ENCODE data around the gene PLIN4.

PLIN4 gene

GRCh38 chr19:4524808-4525562 is 6.7 kb upstream of the PLIN4 start:
- peak; percentile 27 for DNase-seq

DNA sequence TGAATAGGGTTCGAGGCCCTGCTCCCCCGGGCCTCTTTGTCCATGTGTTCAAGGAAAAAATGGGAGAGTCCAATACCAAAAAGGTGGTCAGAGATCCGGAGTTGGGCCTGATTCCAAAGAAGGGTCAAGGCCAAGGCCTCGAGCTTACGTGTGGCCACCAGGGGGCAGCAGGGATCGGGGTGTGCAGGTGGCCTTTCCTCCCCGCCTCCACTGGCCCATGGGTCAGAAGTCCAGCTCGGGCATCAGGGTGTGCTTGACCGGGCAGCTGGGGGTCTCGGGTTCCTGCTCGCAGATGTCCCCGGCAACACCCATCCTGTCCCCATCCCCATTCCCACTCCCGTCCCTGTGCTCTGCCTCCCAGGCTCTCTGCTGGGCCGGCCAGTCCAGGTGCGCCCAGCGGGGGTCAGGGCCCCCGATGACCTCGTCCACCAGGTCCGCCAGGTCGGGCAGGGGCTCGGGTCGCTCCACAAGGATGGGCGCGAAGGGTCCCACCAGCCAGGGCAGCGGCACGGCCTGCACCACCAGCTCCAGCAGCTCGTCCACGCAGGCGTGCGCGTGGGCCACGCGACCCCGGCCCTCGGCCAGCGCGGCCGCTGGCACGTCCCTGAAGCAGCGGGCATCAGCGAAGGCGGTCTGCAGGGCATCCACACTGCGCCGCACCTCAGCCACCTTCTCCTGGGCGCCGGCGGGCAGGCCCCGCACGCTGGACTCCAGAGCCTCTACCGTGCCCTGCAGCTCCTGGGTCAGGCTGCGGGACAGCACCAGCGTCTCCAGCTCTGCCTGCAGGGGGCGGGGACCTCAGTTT is 5.2 kb upstream of the PLIN4 start:
- DNase-seq = no peak

DNA sequence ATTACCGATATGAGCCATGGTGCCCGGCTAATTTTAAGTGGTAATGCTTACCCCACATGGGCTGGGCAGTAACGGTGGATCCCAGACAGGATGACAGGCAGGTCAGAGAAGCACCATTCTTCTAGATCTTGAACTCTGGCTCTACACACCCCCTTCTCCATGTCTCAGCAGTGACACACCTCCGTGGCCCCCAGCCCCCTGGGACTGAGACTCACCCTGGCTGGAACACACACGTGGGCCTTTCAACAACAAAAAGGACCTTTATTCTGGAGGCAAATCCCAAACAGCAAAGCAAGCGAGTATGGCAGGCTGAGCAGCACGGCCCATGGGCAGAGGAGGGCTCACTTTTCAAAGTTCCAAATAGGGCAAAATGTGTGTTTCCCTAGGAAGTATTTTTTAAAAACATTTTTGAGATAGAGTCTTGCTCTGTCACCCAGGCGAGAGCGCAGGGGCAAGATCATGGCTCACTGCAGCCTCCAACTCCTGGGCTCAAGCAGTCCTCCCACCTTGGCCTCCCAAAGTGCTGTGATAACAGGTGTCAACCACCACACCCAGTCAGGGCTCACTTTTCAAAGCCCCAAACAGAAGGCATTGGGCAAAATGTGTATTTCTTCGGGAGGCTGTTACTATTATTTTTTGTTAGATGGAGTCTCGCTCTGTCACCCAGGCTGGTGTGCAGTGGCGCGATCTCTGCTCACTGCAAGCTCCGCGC is 4.2 kb upstream of the PLIN4 start:
- DNase-seq = no peak

GRCh38 chr19:4521888-4522242 is 3.6 kb upstream of the PLIN4 start:
- DNase-seq = no peak

GRCh38 chr19:4521170-4521887 is 3.0 kb upstream of the PLIN4 start:
- DNase-seq = no peak

DNA sequence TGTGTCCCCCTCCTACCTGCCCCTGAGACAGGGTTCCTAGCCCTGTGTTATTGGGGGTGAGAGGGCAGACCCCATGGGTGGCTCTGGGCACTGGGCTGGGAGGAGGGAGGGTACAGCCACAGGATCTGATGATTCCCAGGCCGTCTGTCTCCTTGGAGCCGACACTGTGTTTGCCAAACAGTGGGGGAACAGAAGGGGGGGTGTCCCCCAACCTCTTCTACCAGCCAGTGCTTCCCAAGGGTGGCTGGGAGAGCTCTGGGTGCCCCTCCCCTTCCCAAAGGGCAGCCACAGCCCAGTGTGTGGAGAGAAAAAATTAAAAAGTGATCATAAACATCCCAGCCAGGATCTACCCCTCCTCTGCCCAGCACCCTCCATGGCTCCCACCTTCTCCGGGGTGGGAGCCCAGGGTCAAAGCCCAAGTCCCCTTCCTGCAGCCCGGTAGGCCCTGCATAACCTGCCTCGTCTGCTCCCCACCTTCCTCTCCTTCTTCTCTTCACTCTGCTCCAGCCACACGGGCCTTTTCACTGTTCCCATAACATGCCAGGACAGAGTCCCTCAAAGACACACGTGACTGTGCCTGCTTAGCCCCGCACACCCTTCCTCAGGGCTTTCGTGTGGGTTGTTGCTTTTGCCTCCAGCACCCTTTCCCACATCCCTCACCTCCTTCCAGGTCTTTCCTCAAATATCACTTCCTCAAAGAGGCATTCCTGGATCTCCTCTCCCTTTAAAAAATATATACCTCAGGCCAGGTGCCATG is 1.4 kb upstream of the PLIN4 start:
- no peak for DNase-seq

DNA sequence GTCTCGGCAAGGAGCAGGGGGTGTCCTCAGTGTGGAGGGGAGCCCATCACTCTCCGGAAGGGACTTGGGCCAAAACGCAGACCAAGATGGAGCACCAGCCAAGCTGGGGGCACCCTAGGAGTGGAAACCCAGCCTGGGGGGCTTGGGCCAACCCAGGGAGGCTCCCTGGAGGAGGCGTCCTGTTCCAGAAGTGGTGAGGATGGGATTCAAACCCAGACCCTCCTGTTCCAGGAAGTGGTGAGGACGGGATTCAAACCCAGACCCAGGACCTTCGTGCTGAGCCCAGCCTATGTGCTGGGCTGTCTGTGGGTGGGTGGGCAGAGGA is 848 bp upstream of the PLIN4 start:
- no peak for DNase-seq

- no peak for DNase-seq
Measured at GRCh38 chr19:4517451-4518057, 732 bp downstream of the PLIN4 start.

DNA sequence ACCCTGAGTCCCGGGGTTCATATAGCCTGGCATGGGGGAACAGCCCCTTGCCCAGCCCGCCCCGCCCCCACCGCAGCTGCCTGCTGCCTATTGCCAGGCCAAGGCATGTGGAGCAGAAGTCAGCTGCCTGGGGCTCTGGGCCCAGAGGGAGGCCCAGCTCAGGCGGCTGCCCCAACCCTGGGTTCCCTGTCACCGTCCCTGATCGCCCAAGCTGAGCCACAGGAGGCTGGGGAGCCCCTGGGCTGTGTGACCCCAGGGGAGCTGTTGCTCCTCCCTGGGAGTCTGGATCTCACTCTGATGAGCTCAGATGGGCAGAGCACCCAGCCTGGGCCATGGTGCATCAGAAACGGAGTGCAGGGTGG is 1.4 kb downstream of the PLIN4 start:
- no peak for DNase-seq

GRCh38 chr19:4516199-4516938 is 1.9 kb downstream of the PLIN4 start:
- DNase-seq = no peak

- no peak for DNase-seq
Measured at GRCh38 chr19:4515732-4516131, 2.6 kb downstream of the PLIN4 start.

GRCh38 chr19:4513248-4513647 is 5.0 kb downstream of the PLIN4 start:
- no peak for DNase-seq

DNA sequence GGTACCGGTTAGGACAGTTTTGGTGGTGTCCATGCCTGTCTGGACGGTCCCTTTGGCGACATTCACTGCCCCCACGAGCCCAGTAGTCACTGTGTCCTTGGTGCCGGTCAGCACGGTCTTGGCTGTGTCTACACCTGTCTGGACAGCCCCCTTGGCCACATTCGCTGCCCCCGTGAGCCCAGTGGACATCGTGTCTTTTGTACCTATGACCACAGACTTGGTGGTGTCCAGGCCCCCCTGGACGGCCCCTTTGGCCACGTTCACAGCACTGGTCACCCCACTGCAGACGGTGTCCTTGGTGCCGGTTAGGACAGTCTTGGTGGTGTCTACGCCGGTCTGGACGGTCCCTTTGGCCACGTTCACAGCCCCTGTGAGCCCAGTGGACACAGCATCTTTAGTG is 6.2 kb downstream of the PLIN4 start:
- no peak for DNase-seq

GRCh38 chr19:4511300-4512054 is 6.8 kb downstream of the PLIN4 start:
- no peak for DNase-seq

DNA sequence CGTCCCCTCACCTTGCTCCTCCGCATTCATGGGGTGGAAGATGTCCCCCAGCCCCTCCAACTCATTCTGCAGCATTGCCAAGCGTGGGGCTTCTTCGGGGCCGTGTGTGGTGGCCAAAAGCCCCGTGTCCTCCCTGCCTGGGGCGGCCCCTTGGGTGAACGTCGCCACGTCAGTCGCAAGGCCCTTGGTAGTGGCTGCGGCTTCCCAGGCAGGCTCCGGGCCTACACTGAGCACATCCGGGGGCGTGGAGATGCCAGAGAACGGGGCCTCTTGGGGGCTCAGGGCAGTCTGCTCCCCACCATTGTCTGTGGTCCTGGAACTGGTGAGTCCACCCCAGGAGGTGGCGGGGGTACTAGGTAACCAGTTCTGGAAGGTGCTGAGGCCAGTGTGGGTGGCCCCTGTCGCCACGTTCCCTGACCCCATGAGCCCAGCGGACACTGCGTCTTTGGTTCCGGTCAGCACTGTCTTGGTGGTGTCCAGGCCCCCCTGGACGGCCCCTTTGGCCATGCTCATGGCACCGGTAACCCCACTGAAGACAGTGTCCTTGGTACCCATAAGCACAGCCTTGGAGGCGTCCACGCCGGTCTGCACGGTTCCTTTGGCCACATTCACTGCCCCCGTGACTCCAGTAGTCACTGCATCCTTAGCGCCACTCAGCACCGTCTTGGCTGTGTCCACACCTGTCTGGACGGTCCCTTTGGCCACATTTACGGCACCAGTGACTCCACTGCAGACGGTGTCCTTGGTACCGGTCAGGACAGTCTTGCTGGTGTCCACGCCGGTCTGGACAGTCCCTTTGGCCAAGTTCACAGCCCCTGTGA is 7.6 kb downstream of the PLIN4 start:
- DNase-seq = no peak

DNA sequence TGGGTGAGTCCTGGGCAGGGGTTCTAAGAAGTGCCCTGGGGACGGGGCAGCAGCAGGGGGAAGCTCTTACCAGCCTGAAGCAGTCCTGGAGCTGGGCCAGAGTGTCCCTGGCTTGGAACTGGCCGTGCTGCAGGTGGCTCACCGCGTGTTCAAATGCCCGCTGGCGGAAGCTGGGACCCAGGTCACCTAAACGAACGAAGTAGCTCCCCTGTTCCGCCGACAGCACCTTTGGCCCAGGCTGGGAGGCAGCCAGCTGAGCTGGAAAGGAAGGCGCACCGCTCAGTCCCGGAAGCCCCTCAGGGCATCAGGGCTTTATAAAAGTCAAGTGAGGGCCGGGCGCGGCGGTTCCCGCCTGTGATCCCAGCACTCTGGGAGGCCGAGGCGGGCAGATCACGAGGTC is 9.6 kb downstream of the PLIN4 start:
- DNase-seq = no peak

DNA sequence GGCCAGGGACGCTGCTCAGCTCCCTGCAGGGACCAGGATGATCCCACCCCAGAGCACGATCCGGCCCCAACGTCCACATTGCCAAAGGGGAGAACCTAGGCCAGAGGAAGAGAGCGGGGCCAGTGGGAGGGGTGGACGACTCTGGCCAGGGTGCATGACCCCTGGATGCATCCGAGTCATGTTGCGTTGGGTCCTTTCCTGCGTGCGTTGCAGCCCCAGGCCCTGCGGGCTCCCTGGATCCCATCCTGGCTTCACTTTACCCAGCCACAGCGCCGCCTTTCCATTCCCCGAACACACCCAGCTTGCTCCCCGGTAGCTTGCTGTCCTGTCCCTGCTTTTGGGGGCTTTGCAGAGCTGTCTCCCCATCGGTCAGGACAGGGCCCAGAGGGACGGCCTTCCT is 10.5 kb downstream of the PLIN4 start:
- no peak for DNase-seq

DNA sequence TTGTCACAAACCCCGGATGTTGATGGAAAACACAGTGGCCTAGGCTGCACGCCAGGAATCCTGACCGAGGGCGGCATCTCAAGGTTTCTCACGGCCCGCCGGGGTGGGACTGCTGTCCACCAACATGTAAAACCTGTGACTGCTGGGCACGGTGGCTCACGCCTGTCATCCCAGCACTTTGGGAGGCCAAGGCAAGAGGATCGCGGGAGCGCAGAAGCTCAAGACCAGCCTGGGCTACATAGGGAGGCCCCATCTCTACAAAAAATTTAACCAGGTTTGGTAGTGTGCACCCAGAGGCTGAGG is 11.2 kb downstream of the PLIN4 start:
- DNase-seq = no peak

DNA sequence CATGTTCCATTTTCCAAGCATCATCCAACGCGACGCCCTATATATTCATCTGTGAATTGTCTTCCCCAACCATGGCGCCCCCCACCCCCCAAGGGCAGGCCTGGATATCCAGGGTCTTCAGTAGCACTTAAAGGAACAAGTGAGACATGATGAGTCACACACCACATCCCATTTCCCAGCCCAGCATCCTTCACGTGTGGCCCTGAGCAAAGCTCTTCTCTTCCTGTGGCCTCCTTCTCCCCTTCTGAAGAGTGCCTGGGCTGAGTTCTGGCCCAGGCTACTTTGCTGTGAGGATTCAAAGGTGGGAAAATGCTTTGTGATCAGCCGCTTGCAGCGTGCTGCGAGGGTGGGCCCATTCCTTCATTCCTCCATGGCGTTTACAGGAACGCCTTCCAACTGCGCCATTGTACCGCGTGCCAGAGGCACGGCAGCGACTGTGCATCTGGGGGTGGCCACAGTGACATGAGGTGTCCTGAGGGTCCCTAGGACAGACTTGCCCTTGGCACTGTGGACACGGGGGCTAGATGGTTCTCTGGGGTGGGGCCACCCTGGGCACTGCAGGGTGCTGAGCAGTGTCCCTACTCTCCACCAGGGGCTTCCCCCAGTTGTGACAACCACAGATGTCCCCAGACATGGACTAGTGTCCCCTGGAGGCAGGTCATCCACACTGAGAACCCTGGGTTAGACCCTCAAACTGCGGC is 11.7 kb downstream of the PLIN4 start:
- no peak for DNase-seq
